GM12873 (cell line): ENCODE measurements around the gene ZCCHC2.

Experiments
- CTCF ChIP-seq: IDR thresholded peaks from 2 replicates; pipeline ENCODE4 v1.5.1; 2012; ENCODE audit warnings: low read depth, mild to moderate bottlenecking, moderate library complexity, low read length, control low read depth; ENCODE audit not compliant: insufficient read depth; ENCODE audit errors: missing control alignments

ZCCHC2 gene

GRCh38 chr18:62625019-62625418, 102.2 kb downstream of the ZCCHC2 start:
- TF ChIP-seq CTCF, result no peak
